ENCODE data around the gene USP2.

USP2 gene

GRCh38 chr11:119323532-119324033 is 57.9 kb downstream of the USP2 start:
- in situ Hi-C loops (cut with MboI; ENCODE audit: low sequenced_read_pairs): no loop called here

DNA sequence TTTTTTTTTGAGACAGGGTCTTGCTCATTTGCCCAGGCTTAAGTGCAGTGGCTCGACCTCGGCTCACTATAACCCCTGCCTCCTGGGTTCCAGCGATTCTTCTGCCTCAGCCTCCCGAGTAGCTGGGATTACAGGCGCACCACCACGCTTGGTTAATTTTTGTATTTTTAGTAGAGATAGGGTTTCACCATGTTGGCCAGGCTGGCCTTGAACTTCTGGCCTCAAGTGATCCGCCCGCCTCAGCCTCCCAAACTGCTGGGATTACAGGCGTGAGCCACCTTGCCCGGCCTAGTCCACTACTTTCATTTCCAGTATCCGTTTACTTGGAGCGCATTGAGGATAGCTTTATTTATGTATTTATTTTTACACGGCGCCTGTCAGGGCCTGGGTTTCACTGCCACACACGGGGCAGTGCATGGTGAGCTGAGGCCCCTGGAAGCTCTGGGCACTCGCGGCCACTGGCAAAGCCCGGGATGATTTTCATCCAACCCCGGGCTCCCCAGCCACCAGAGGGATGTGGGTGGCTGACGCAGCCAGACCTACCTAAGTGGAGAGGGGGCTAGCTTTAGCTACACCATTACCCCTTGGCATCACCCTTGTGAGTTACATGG is 58.5 kb downstream of the USP2 start:
- in situ Hi-C loops (cut with MboI; ENCODE audit: low sequenced_read_pairs): no loop called here

DNA sequence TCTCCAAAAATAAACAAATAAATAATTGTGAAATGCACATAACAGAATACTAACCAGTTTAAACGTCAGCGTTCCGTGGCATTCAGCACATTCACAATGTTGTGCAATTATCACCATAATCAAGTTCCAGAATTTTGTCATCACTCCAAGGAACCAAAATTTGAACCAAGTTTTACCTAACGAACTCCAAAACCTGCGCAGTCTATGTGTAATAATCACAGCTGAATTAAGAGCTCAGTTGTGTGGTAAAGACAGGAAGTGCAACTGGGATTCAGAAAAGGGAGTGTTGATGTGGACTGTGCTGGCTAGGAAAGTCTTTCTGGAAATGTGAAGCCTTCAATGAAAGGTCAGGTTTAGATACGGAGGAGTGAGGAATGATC is 59.1 kb downstream of the USP2 start:
- in situ Hi-C loops (cut with MboI; ENCODE audit: low sequenced_read_pairs): no loop called here

DNA sequence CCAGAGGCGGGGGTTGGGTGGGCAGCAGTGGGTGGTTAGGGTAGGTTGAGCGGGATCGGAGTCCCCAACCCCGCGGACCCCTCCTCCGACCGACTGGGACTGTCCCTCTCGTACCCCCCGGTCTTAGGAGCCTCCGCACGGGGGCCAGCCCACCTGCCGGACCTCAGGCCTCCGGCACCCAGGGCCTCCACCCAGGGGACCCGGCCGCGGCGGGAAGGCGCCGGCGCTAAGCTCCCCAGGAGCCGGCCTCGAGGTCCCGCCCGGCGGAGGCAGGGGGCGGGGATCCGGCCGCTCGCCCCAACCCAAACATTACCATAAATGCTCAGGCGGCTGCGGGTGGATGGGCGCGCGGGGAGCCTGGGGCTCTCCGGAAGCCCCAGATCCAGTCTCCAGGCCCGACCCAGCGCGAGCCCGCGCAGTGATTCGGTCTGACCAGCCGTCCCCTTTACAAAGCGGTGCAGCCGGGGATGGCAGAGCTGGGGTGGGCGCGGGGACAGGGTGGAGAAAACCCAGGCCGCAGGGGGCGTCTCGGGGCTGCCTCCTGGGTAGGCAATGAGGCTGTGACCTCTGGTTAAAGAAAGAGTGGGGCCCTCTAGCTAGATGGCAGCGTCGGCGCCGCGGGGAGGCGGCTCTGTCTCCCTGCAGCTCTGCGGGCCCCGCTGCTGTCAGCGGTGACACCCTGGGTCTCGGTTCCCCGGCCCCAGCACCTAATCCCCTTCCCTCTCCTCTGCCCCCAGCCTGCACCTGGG is 60.5 kb downstream of the USP2 start:
- in situ Hi-C loops (cut with MboI; ENCODE audit: low sequenced_read_pairs): no loop called here

DNA sequence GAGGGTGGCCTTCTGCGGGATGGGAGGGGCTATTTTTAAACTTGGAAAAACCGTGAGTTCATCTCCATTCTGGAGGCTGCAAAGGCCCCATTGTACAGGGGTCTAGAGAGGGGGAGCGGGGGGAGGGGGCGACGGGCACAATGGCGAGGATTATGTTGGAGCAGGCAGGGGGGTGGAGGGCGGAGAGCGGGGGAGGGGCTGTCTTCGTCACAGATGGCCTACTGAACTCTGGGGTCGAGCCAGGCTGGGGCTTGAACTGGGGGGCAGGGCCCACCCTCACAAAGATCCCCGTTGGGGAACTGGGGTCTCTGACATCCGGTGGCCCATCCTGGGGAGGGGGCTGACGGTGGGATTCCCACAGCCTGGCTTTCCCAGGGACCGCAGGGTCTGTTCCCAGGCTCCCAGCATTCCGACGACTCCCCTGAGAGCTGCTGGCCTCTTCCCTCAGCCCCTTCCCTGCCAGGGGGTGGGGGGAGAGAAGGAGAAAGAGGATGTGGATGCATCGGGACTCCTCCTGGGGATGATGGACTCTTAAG is 61.2 kb downstream of the USP2 start:
- in situ Hi-C loops (cut with MboI; ENCODE audit: low sequenced_read_pairs): no loop called here

- in situ Hi-C loops (cut with MboI; ENCODE audit: low sequenced_read_pairs): no loop called here
Observed at GRCh38 chr11:119319700-119320239, 61.7 kb downstream of the USP2 start.

- in situ Hi-C loops (cut with MboI; ENCODE audit: low sequenced_read_pairs): no loop called here
Observed at GRCh38 chr11:119319136-119319699, 62.3 kb downstream of the USP2 start.

DNA sequence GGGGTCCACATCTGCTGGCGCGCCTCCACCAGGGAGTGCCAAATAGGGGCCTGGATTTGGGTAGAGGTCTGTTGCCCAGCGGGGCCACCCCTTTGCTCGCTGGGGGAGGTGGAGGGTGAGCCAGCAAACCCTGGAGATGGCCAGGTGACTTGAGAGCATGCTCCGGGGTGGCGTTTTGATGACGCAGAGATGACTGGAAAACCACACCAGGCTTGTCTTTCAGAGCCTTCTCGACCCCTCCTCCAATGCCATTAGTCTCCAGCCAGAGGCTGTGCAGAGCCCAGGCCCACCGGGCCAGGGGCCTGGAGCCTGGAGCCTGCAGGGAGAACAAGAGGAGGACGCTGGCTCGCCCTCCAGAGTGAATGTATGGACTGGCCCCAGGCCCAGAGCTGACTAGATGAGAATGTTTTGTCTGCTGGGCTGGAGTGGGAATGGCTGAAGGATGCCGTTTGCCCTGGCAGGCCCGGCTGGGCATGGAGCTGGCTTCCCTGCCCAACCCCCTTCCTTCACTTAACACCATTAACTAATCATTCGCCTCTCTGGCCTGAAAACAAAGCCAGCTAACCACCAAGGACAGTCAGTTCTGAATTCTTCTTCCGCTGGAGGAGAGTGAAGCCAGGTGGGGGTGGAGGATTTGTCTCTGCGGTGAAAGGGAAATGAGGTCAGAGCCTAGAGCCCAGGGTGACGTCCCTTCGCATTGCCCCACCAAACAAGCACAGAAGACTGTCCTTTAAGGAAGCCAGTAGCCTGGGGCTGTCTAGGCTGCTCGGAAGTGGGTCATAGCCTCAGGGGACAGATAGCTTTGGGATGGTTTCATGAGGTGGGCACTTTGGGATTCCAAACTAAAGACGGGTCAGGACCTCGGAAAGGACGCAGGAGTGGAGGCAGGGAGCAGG is 63.0 kb downstream of the USP2 start:
- in situ Hi-C loops (cut with MboI; ENCODE audit: low sequenced_read_pairs): no loop called here

DNA sequence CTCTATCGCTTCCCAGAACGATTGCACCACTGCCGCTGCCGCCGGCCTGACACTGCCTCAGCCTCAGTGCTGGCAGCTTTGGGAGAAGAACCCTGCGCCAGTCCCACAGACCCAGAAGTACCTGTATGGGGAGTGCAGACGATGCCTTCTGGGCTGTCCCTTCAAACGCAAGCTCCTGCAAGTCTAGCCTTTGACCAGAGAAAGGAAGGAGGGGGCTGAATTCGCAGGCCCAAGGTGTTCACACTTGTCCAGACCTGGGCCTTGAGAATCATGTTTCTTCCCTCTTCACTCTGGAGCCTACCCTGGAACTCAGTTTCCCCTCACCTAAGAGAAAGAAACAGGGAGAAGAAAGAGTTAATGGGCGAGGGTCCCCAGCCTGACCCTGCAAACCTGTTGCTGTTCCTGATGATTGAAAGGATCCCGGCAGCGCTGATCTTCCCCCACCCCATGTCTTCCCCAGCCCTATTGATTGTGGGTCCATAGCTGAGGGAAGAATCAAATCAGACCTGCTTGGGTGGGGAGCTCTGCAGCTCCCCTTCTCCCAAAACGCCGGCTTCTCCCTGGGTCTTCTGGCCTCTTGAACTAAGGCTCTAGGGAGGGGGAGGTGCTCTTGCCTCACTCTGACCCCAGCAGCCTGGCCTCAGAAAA is 63.8 kb downstream of the USP2 start:
- in situ Hi-C loops (cut with MboI; ENCODE audit: low sequenced_read_pairs): no loop called here

DNA sequence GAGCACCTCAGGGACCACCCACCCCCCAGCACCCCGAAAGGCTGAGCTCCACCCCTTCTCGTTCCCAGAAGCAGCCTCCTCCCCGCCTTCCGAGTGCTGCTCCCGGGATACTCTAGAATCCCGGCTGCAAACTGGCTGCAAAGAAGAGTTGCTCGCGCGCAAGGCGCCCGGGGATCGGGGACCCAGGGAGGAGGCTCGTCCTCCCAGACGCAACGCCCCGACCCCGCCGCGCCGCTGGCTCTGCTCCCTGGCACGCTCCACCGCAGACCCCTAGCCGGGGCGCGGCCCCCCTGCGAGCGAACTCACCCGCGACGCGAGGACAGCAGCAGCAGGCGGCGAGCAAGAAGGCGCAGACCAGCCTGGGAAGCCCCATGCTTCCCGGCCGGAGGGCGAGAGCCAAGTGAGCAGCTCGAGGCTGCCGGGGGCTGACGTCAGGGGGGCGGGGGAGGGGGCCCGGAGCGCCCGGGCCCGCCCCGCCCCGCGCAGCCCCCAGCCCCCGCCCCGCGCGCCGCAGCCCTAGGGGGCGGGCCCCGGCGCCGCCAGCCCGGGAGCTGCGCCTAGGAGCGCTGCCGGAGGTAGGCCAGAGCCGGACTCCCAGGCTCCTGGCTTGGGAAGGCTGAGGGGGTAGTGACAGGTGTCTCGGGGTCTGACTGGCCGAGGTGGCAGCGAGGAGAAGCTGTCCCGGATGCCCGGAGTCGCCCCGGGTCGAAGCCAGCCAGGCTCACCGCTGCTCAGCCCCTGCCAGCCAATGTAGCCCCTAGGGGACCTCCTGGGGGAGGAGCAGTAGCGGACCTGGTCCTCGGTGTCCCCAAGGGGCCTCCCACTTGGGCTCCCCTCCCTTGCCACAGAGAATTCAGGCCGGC is 64.5 kb downstream of the USP2 start, which contains the start of gene MCAM:
Gene MCAM (minus strand): TSS at position 402 of the 863 bp plus-strand sequence. CDS start 29 bp downstream, at position 373.
- in situ Hi-C loops (cut with MboI; ENCODE audit: low sequenced_read_pairs): no loop called here

GRCh38 chr11:119316016-119316728 is 65.3 kb downstream of the USP2 start:
- in situ Hi-C loops (cut with MboI; ENCODE audit: low sequenced_read_pairs): no loop called here

DNA sequence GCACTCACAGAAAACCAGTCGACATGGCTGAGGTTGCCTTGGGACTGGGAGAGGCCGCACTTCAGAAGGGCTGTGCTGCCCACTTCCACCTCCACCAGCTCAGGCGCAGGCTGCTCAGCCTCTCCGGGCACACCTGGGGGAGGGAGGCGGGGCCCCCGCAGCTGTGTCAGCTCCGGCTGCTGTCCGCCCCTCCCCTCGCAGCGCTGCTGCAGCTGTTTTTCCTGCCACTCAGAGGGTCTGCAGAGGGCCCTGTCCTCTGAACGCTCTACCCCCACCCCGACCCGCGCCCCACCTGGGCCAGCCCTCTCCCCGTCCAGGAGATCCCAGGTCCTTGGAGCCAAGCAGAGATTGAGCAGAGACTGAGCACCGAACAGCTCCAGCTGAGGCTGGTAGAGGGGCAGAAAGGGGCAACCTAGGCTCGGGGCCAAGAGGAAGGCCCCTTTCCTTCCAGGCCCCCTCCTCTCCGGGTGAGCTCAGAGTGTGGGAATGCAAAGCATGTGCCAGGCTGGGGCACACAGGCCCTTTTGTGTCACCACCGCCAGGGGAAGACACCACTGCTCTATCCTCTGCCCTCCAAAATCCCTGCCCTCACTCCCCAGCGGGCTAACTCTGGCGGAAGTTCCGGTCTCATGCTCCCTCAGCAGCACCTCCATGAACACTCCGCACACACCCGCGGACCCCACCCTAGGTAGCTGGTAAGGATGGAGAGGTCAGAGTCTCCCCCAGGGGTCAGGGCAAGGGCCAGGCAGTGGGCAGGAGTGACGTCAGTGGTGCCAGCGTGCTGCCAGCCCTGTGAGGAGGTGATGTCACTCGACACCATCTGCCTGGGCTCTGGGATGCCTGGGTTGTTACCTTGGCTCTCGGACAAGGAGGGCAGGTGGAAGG is 66.1 kb downstream of the USP2 start:
- in situ Hi-C loops (cut with MboI; ENCODE audit: low sequenced_read_pairs): no loop called here

- in situ Hi-C loops (cut with MboI; ENCODE audit: low sequenced_read_pairs): no loop called here
Observed at GRCh38 chr11:119314726-119315125, 66.8 kb downstream of the USP2 start.

DNA sequence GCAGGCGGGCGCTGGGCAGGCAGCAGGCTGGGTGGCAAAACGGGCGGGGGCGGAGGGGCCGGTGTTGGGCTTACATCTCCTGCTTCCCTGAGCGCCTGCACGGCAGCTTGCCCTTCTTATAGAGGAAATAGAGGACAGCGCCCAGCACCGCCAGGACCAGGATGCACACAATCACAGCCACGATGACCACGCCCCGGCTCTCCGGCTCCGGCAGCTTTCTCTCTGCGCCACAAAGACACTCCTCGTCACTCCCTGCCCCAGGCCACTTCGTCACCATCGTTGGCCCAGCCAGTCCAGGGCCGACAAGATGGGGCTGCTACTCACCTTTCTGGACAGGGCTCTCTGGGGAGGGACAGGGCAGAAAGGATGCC is 70.8 kb downstream of the USP2 start:
- in situ Hi-C loops (cut with MboI; ENCODE audit: low sequenced_read_pairs): no loop called here

- in situ Hi-C loops (cut with MboI; ENCODE audit: low sequenced_read_pairs): no loop called here
Observed at GRCh38 chr11:119309953-119310681, 71.4 kb downstream of the USP2 start.

GRCh38 chr11:119309411-119309810 is 72.1 kb downstream of the USP2 start:
- in situ Hi-C loops (cut with MboI; ENCODE audit: low sequenced_read_pairs): no loop called here

- in situ Hi-C loops (cut with MboI; ENCODE audit: low sequenced_read_pairs): no loop called here
Observed at GRCh38 chr11:119307974-119308373, 73.5 kb downstream of the USP2 start.

All from hTERT RPE-1 (cell line).